Adipose tissue (tissue), 3 donors: ENCODE results near the gene KRT7. TPM values are rescaled to one million over a fixed set of nuclear protein-coding genes. Genes with fewer than 3 reads are reported as not detected.
"Not testable (repeated sequence)": the region's sequence is repeated elsewhere in the genome, so short reads cannot be mapped to it uniquely, and the experiment has no call there.

ENCODE experiments used
- H3K27ac ChIP-seq: one replicate; pipeline ENCODE4 v1.5.1; 2013; ENCODE audit warnings: low read depth, low read length
- WGBS, 3 donors: extraction: QIAGEN DNeasy Blood & Tissue Kit; methylation state at CpG; one replicate each; pipeline ENCODE4 v1.1.7; 2013; 5-methylcytosine and 5-hydroxymethylcytosine counted together
- polyA plus RNA-seq, 3 donors: library from polyadenylated mRNA; stranded (reverse); fragments of 200-250 nt; gene quantifications; one replicate each; pipeline ENCODE4 v1.2.3, GENCODE V29; 2013
- donor health status: healthy with polysubstance abuse.
- donor health status: Bipolar disorder and iron deficiency.
- donor health status: healthy.

KRT7 gene
- polyA plus RNA-seq, 3 donors: 9.5 to 51.5 (median 18.1) TPM

DNA sequence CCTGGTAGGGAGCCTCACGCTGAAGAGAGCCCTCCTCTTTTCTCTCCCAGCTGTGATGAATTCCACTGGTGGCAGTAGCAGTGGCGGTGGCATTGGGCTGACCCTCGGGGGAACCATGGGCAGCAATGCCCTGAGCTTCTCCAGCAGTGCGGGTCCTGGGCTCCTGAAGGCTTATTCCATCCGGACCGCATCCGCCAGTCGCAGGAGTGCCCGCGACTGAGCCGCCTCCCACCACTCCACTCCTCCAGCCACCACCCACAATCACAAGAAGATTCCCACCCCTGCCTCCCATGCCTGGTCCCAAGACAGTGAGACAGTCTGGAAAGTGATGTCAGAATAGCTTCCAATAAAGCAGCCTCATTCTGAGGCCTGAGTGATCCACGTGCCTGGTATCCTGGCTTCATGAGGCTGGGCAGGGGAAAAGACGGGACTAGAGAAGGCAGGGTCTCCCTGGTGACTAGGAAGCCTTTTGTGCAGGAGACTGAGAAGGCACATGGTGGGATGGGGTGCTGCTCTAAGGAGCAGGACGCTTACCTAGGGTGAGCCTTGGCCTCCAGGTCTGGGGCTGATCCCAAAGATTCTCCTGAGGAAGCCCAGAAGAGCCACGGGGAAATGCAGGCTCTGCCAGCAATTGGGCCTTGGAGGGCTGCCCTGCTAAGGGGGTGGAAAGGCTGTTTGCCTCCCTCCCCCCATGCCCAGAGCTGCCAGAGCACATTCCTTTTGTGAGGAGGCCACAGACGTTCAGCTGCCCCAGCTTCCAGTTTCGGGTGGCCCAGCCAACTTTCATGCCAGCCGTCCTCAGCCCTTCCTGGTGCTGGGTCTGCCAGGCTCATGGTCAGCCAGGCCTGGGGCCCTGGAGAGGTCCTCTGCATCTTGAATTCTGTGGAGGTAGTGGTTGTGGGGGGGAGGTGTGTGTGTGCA lies 15.8 kb downstream of the KRT7 start:
- WGBS, 3 donors: 69 to 86% (median 84%) methylated on average over 17 to 18 of the region's 18 CpGs

DNA sequence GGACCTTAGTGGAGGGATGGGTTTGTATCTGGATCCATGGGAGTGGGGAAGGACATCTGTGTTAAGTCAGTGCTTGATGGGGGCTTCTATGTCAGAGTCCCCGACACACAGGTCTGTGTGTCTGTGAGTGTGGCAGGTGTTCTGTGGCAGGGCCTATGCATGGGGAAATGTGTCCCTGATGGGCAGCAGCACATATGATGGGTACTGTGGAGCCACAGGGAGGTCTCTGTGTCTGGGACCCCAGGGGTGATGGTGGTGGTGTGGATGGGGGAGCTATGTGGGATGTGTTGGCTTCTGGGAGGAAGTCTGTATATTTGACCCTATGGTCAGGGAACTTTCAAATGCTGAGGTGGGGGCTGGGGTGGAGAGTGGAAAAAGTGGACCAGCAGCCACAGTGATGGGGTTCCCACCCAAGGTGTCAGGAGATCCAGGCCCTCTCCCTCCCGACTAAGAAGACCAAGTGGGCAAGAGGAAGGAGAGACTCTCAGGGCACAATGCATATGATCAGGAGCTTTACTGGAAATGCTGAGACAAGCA lies 16.5 kb downstream of the KRT7 start:
- no peak overlapping the region for H3K27ac ChIP-seq
- WGBS, 3 donors: 73 to 79% (median 75%) methylated on average over 2 of the region's 2 CpGs

More for the DNA sequence above, 15.8 kb downstream of the KRT7 start:
- no peak overlapping the region for H3K27ac ChIP-seq

DNA sequence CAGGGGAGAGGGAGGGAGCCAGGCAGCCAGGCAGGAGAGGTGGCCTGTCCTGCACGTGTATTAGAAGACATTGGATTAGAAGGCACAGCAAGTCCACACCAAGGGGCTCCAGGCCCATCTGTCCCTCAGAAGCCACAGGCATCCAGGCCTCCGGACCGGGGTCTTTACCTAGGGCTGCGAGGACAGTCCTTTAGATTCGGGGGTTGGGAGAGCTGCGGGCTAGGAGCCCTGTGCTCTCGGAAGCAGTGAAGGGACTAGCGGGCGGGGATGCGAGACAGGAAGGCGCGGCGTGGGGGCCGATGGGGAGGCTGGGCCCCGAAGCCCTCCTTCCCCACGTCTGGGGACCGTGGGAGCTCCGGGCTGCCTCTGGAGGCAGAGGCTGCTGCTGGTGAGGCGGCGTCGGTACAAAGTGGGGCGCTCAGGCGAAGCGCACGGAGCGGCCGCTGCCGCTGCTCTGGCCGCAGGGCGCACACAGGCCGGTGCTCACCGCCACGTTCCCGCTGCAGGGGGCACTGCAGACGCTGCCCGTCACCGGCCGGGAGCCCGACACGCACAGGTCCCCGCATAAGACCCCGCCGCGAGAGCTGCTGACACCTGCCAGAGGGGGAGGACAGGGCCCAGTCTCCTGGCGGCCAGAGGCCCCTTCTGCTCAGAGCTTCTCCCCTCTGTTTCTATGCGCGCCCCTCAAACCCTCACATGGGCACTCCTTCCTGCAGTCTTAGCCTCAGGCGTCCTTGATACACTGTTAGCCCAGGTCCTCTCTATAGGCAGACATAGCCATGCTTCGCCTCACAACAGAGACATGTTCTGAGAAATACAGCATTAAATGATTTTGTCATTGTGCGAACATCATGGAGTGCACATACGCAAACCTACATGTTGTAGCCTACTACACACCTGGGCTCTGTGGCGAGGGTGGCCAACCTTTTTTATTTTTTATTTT lies 17.3 kb downstream of the KRT7 start:
- 36 to 62% (median 39%) methylated on average over 52 of the region's 52 CpGs for WGBS, 3 donors
- H3K27ac ChIP-seq: no peak overlapping the region

DNA sequence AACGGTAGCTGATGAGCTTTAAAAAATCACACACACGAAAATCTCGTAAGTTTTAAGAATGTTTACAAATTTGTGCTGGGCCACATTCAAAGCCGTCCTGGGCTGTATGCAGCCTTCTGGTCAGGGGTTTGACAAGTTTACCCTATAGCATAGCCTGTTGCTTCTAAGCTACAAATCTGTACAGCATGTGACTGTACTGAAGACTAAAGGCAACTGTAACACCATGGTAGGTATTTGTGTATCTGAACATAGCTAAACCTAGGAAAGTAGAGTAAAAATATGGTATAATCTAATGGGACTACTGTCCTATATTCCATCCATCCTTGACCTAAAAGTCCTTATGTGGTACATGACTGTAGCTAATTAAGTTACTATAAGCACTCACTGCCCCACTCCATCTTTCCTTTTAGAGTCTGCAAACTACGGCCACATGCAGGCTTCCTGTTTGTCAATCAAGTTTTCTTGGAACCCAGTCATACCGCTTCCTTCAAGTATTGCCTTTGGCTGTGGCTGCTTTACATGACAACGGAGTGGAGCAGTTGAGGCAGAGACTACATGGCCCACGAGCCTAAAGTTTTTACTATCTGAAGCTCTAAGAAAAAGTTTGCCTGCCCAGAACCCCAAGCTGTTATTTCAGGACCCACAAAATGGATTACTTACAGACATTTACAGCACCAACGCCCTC lies 18.5 kb downstream of the KRT7 start:
- H3K27ac ChIP-seq: no peak overlapping the region
- 65 to 81% (median 72%) methylated on average over 9 of the region's 9 CpGs for WGBS, 3 donors

DNA sequence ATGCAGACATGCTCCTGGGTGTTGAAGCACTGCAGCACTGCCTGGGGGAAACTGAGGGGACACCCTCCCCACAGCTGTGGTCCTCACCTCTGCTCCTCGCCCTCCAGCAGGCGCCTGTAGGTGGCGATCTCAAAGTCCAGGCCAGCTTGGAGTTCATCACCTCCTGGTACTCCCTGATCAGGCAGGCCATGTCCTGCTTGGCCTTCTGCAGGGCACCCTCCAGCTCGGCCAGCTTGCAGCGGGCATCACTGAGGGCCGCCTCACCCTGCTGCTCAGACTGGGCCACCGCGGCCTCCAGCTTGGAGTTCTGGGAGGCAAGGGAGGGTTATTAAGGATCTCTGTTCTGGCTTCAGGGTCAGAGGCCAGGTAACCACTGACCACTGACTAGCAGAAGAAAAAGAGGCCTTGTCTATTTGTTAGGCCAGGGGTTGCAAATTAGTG lies 19.2 kb downstream of the KRT7 start:
- not testable (repeated sequence) for H3K27ac ChIP-seq
- WGBS, 3 donors: 87 to 96% (median 88%) methylated on average over 8 of the region's 8 CpGs

DNA sequence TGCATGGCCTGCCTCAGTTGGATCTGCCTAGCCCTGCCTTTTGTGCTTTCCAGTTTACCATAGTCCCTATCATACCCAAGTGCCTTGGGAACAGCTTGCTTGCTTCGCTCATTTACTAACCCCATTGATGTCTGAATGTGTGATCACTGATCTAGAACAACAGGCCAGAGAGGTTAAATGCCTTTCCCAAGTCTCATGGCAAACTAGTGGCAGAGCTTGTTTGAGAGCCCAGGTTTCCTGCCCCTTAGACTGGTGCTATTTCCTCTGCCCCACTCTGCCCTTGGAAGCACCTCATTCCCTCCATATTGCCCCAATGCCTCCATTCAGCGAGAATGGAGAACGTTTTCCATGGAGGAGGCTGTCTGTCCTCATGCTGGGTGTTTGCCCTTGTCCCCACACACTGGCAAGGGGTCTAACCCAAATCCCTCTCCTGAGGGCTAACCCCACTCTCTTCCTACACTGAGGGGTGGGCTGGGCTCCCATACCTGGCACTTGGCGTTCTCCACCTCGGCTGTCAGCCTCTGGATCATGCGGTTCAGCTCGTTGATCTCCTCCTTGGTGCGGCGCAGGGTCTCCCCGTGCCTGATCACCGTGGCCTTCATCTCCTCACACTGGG lies 19.8 kb downstream of the KRT7 start:
- H3K27ac ChIP-seq: no peak overlapping the region
- 93 to 97% (median 95%) methylated on average over 11 of the region's 11 CpGs for WGBS, 3 donors

DNA sequence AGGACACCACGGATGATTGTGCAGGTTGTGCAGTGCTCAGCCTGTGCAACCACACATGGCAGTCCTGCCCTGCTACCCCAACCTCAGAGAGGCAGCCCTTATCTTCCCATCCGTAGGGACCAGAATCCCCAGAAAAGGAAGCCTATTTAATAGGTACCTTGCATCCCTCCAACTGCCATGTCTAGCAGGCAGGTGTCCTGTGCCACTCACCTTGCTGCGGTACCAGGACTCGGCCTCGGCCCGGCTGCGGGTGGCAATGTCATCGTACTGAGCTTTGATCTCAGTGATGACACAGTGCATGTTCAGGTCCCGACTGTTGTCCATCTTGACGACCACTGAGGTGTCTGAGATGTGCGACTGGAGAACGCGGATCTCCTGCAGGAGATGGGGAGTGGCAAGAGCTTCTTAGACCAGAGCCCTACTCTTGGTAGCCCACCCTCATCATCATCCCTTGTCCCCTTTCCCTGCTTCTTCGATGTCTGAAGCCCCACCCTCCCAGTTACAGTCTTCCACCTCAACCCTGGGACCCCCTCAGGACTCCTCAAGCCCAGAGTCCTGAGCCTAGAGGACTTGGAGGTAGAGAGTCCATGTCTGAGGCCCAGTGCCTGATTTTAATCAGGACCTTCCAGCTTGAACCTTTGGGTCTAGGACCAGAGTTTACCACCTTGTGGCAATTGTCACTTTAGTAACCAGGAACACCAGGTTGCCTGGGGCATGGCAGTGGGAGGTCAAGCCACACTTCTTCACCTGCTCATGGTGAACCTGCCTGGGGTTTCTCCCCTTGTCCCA lies 20.5 kb downstream of the KRT7 start:
- H3K27ac ChIP-seq: no peak overlapping the region
- 89 to 97% (median 94%) methylated on average over 14 of the region's 14 CpGs for WGBS, 3 donors

DNA sequence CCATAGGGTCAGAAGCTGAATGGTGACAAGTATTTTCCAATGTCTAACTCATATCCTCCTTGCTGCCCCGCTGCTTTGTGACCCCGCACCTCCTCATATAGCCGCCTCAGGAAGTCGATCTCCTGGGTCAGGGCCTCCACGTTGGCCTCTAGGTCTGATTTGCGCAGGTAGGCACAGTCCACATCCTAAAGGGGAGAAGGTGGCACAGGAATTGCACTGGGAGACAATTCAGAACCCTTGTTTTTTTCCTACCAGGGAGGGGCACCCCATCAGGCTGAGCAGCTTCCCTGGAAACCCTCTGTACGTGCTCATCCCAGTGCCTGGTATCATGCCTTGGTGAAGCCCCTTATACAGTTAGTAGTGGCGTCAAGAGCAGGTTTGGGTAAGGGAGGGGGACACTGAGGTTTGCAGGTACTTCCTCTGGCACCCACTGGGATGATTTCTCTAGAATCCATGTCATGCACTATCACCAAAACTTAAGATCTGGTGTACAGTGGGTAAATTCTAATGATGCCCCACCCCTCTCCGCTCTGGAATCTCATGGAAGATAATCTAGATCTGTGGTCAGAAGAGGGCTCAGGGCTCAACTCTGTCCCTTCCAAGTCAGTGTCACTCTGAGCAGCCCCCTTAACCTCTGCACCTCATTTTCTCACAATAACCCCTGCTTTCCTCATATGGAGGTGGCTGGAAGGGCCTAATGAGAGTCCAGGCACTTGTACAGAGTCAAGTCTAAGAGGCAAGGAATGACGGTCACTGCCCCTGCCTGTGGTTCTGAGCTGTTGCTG lies 21.3 kb downstream of the KRT7 start:
- H3K27ac ChIP-seq: no peak overlapping the region
- WGBS, 3 donors: 94 to 98% (median 95%) methylated on average over 10 of the region's 10 CpGs

DNA sequence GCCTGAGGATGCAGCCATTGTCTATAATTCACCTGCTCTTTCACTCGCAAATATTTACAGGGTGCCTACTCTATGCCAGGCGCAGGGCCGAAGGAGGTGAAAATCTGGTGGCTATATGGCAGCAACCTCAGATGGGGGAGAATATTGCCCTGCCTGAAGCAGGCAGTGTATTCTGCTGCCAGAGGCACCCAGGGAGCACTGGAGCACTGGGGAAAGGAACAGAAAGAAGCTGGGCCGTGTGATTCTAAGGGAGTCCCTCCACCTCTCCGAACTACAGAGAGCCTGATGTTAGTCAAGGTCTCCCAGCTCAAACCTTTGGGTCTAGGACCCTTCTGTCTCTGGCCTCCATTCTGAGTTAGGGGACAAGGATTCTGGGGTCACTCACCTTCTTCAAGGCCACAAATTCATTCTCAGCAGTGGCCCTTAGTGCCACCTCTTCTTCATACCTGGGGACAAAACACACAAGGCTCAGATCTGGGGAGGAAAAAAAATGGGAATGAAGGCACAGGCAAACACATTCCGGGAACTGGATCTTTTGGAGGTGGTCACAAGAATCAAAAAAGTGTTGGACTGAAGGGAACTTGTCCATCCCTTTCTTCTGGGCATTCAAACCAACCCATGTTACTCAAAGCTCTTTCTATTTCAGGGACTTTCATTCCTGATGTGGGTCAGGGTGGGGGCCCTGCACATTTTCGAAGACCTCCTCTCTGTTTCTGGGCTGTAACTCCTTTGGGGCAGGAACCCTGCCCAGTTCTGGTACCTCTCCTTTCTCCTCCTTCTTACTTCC lies 22.1 kb downstream of the KRT7 start:
- 73 to 94% (median 76%) methylated on average over 7 of the region's 7 CpGs for WGBS, 3 donors
- no peak overlapping the region for H3K27ac ChIP-seq

DNA sequence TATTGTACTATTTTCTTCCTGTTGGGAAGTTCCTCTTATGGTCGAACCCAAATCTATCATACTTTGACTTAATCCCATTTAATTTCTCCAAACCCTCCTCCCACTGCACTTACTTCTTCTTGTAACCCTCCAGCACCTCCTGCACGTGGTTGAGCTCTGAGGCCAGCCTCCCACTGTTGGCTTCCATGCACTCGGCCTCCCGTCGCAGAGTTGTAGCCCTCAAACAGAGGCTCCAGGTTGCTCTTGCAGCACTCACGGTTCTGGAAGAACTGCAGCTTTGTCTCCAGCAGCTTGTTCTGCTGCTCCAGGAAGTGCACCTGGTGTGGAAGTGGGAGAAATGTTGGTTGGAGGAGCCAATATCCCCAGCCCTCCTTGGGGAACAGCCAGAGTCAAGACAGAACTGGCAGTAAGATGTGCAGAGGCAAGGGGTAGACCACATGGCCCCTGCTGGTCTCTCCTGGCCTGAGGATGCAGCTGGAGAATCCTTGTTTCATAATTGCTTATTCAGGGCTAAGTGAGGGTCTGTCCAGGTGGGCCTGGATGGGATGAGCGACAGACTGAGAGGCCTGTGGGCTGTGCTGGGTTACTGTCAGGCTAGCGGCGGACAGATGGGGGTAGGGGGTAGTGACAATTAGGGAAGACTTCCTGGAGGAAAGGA lies 23.0 kb downstream of the KRT7 start:
- H3K27ac ChIP-seq: no peak overlapping the region
- WGBS, 3 donors: 82 to 92% (median 82%) methylated on average over 9 of the region's 9 CpGs

DNA sequence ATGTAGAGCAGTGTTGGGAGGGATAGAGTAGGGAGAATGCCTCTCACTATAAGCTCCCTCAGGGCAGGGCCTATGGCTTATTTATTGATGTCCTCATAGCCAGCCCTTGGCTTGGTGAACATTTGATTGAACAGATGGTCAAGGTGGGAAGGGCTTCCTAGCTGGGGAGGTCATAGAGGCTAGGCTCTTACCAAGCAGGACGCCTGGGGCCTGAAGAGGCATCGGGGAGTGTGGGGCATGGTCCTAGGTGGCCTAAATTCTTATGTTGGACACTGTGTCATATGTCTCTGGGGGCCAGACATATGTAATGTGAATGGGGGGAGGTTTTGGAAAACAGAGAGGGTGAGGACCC lies 23.5 kb downstream of the KRT7 start:
- WGBS, 3 donors: 45 to 94% (median 68%) methylated on average over 2 of the region's 2 CpGs
- H3K27ac ChIP-seq: no peak overlapping the region

DNA sequence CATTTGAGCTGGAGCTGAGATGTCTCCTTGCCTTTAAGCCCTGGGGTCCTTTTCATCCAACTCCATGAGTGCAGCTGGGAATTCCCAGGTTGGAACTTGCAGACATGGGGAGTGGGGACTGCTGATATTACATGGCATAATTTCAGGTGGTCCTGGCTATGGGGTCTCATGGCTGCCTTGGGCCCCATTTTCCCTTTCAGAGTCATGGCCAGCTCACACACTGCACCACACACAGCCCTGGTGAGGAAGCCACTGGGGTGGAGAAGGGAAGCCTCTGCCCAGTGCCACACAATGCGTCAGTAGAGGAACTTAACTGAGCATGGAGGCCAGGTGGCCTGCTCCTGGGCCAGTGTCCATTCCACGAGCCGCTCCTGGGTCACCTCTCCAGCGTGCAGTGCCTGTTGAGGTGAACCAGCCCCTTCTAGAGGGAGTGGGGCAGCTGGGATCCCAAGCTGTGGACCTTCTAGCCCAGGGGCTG lies 24.1 kb downstream of the KRT7 start:
- 83 to 94% (median 86%) methylated on average over 4 of the region's 4 CpGs for WGBS, 3 donors
- no peak overlapping the region for H3K27ac ChIP-seq

DNA sequence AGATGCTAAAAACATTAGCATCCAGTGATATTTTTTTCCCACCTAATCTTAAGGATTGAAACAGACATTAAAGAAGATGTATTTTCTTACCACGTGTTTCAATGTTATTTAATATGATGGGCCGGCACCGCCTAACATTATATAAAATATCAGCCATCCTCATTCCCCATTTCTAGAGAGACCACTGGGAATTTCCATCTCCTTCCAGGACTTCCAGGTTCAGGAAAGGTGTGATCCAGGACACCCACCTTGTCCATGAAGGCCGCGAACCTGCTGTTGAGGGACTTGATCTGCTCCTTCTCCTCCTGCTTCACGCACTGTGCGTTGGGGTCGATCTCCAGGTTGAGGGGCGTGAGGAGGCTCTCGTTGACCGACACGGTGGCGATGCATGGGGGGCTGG lies 24.9 kb downstream of the KRT7 start:
- H3K27ac ChIP-seq: not testable (repeated sequence)
- 55 to 75% (median 59%) methylated on average over 13 of the region's 13 CpGs for WGBS, 3 donors

DNA sequence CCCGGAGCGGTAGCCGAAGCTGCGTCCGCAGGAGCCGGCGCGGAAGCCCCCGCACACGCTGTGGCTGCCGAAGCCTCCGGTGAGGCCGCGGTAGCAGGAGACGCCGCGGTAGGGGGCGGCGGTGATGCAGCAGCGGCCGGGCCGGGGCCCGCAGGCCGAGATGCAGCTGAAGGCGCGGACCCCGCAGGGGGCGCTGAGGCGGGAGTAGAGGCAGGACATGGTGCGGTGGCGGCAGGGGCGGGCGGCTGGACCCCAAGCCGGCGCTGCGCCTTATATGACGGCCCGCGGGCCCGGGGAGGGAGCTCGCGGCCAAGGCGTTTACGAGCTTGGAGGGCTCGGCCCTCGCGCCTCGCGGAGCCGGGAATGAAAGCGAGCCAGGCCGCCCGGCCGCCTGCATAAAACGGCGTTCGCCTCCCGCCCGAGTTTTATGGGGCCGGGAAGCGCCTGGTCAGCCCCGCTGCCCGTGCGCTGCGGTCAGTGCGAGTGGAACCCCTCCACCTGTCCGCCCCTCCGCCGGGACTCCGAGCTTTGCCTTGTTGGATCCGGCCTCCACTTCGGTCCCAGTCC lies 25.4 kb downstream of the KRT7 start:
- H3K27ac ChIP-seq: no peak overlapping the region
- 4 to 18% (median 6%) methylated on average over 66 to 72 of the region's 72 CpGs for WGBS, 3 donors

DNA sequence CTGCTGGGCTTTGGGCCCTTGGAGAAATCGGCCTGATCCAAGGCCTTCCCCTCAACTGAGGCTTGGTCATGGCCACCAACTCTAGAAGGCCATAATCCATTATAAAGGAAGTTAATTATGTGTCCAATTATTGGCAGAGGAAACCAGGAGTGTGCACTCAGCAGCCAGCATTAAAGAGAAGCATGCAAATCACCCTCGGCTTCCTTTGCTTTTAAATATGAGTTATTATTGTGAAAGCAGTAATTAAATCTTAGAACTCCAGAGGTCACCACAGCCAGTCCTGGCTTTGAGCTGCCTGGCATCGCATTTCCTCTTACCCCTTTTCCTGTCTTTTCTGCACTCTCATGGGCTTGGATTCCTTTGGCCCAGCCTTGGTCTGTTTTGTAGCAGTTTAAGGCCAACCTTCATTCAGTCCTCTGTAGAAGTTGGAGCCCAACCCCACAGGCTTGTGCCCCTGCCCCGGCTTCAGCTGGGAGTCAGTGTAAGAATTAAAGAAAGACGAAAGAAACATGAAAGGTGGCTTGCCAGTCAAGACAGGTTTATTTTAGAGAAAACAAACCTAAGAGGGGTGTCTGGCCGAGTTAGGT lies 26.7 kb downstream of the KRT7 start:
- WGBS, 3 donors: 55 to 86% (median 65%) methylated on average over 6 of the region's 6 CpGs
- H3K27ac ChIP-seq: no peak overlapping the region
